ENCODE results near the gene TNS2.

DNA sequence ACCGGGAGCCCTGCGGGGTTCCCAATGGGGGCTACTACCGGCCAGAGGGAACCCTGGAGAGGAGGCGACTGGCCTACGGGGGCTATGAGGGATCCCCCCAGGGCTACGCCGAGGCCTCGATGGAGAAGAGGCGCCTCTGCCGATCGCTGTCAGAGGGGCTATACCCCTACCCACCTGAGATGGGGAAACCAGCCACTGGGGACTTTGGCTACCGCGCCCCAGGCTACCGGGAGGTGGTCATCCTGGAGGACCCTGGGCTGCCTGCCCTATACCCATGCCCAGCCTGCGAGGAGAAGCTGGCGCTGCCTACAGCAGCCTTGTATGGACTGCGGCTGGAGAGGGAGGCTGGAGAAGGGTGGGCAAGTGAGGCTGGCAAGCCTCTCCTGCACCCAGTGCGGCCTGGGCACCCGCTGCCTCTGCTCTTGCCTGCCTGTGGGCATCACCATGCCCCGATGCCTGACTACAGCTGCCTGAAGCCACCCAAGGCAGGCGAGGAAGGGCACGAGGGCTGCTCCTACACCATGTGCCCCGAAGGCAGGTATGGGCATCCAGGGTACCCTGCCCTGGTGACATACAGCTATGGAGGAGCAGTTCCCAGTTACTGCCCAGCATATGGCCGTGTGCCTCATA, 9.7 kb downstream of the TNS2 start:
- TF ChIP-seq CTCF (IDR thresholded peaks at IDR 0.05), result no peak
- TF ChIP-seq POLR2A (IDR thresholded peaks at IDR 0.05), result no peak

All from heart left ventricle (tissue), 13 donors.